Erythroblast (primary cell): ENCODE measurements around the gene ZNF512B.

Source experiments
- GATA1 ChIP-seq: IDR thresholded peaks from 2 replicates; pipeline ENCODE4 v1.6.1; 2011; ENCODE audit warnings: low read depth, mild to moderate bottlenecking, control low read depth, low read length, moderate library complexity
- POLR2A ChIP-seq: IDR thresholded peaks from 2 replicates; pipeline ENCODE4 v1.6.1; 2011; ENCODE audit warnings: mild to moderate bottlenecking, low read length

- TF ChIP-seq POLR2A (no peak), GATA1 (no peak)
Measured at GRCh38 chr20:63962426-63963347, 7.0 kb downstream of the ZNF512B start.
